CD4-positive, alpha-beta T cell treated with Interferon alpha-2 for 1 hour (primary cell): ENCODE results near the gene ASPG.

ENCODE experiments used
- DNase-seq, 2 donors: peaks; one replicate each; pipeline ENCODE4 v3.0.0-alpha.2; 2020 to 2022

Gene ASPG

DNA sequence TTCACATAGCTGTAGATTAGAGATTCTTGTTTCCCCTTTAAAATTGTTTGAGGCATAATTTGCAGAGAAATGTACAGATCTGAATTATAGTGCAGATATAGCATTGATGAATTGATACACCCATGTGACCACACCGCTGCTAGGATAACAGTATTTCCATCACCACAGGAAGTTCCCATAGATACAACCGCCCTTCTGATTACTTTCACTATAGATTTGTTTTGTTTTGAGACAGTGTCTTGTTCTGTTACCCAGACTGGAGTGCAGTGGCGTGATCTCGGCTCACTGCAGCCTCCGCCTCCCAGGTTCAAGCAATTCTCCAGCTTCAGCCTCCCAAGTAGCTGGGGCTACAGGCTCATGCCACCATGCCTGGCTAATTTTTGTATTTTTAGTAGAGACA lies 8.8 kb upstream of the ASPG start:
- DNase-seq = peak in 1 of 2 donors; percentile 15

DNA sequence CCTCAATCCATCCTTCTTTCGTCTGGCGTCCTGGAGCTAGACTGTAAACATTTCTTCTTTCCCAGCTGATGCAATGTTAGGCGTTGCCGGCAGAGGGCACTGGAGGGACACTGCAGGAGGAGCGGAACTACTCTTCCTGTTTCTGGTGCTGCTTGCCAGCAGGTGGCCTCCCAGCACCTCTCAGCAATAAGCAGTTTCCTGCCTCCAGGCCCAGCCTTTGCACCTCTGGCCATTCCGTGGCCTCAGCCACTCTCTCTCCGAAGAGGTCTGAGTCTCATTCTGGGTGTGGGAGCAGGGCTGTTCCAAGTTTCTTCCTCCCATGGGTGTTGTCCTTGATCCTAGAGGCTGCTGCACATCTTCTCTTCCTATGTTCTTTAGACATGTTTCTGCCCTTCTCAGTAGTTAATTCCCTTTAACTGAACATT lies 7.5 kb upstream of the ASPG start:
- DNase-seq = peak; percentile 83 to 88

DNA sequence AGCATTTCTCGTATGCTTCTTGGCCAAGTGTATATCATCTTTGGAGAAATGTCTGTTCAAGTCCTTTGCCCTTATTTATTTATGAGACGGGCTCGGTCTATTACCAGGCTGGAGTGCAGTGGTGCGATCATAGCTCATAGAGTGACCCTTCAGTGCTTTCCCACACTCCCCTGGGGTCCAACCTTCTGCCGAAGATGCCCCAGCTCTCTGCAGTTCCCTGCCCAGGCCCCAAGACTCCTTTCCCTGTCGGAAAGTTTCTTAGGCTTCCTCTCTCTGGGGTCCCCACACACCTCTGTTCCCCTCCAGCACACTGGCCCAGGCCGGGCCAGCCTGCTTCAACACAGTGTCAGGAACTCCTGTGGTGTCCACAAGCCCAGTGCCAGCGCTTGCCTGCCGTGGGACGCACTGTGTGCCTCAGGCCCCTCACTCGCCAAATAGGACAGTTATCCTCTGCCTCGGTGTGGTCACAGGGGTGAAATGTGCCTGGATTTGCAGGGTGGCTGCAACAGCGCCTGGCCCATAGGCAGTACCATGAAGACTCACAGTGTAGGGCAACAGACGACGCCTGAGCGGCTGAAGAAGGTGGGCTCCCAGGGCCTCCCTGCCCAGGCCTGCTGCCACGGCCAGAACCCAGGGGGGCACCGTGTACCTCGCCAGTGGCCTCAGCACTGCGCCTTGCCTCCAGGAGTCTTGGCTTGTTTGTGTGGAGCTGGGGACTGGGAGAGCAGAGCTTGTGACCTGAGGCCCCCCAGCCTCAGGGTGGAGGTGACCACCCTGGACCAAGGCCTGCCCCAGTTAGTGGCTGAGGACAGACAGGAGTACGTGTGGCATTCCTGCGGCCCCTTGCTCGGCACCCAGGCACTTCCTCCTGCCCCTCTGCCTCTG lies 4.9 kb upstream of the ASPG start:
- no peak for DNase-seq

- no peak for DNase-seq
Measured at GRCh38 chr14:104081261-104081835, 4.2 kb upstream of the ASPG start.

- no peak for DNase-seq
Measured at GRCh38 chr14:104081951-104082464, 3.5 kb upstream of the ASPG start.

DNA sequence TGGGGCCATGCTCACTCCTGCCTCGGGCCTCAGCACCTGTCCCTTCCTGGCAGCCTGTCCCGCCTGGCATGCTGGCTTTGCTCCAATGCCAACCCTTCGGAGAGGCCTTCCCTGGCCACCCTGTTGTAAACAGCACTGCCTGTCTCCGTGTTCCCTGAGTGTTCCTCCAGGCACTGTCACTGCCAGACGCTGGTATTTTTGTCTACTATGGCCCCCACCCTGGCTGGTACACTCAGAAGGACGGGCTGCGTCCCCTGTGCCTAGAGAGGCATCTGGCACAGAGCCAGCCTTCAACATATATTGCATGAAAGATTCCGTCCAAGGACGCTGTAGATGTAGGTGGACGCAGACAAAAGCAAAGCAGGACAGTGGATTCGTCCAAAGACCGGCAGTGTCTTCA lies 2.7 kb upstream of the ASPG start:
- DNase-seq = no peak

- DNase-seq = no peak
Measured at GRCh38 chr14:104084251-104085002, 1.1 kb upstream of the ASPG start.

GRCh38 chr14:104085889-104086201 lies 345 bp downstream of the ASPG start:
- no peak for DNase-seq

DNA sequence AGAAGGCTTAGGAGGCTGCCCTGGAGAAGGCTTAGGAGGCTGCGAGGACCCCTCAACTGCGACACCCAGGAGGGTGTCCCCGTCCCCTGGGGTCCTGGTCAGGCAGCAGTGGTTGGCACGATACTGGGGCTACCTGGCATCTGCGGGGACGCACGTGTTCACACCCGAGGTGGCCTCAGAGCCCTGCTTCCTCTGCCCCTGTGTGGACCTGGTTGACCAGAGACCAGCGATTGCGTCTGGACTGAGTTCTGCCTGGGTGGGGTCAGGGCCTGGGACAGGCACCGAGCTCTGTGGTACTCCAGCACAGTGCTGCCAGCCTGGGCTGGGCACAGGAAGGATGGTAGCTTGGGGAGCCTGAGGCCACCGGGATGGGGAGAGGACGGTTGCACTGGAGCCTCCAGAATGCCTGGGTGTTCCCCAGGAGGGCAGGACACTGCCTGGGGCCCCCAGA lies 735 bp downstream of the ASPG start:
- no peak for DNase-seq

- no peak for DNase-seq
Measured at GRCh38 chr14:104086661-104087461, 1.4 kb downstream of the ASPG start.

DNA sequence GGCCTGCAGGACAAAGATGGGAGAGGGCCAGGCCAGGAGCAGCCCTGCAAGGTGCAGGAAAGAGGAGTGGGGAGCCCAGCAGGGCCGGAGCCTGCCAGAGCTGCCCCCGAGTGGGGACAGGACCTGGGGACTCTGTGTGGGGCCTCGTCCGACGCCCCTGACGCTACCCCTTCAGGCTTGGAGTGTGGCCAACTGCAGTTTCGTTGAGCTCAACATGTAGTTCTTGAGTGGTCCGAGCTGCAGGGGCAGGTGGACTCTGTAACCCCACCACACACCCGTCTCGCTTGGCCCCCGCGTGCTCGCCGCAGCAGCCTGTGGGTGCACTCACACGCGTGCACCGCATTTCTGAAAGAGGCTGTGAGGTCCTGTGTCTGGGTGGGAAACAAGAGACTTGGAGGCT lies 2.0 kb downstream of the ASPG start:
- no peak for DNase-seq

DNA sequence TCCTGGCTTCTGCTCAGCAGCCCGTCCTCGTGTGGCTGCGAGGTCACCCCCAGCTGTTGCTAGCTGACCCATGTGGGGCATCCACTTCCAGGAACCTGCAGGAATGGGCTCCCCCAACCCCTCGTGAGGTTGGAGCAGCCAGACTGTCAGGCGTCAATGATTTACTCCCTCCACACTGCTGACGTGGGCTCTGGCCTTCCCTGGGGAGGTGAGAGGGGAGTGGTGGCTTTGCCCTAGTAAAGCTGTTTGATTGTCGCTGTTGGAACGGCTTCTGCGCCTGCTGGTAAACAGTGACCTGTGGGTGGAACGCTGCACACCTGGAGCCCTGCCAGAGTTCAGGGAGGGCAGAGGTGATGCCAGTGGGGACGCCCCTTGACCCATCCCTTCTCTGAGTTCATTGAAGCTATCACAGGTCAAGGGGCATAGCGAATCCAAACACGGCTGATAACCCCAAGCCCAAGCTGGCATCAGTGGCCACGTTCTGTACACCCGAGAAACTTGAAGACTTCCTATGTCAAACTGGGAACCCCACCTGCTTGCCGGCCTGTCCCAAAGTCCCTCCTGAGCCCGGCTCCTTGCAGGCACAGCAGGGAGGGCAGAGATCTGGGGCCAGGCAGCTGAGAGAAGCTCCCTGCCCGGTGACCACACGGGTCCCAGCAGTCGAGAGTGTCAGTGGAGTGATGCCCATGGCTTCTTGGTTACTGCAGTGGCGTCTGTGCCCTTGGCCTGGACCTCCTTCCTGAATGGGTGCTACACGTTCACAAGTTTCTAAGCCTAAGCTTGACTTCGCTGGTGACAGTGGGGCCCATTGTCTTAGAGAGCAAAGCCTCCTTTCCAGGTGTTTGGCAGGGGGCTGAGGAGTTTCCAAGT lies 2.7 kb downstream of the ASPG start:
- DNase-seq = no peak

DNA sequence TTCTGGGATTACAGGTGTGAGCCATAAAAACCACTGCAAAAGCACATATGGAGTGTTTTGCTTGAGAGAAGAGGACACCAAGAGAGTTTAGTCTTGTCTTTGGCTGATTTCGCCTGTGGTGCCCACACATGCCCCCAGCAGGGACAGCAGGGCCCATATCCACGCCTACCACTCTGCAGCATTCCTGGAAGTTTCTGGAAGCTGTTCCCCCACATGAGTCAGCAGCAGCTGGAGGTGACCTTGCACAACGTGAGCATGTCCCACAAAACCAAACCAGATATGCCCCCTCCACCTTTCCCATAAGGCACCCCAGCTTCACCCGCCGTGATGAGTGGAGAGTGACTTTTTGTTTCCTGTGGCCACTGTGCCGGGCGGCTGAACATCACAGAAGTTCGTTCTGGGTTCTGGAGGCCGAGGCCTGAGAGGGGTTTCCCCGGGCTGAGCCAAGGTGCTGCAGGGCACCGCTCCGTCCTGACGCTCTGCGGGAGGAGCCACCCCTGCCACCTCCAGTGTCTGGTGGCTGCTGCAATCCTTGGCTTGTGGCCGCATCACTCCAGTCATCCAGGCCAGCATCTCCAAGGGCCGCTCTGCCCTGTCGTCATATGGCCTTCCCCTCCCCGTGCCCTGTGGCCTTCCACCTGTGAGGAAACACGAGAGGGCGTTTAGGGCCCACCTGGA lies 4.7 kb downstream of the ASPG start:
- DNase-seq = no peak

DNA sequence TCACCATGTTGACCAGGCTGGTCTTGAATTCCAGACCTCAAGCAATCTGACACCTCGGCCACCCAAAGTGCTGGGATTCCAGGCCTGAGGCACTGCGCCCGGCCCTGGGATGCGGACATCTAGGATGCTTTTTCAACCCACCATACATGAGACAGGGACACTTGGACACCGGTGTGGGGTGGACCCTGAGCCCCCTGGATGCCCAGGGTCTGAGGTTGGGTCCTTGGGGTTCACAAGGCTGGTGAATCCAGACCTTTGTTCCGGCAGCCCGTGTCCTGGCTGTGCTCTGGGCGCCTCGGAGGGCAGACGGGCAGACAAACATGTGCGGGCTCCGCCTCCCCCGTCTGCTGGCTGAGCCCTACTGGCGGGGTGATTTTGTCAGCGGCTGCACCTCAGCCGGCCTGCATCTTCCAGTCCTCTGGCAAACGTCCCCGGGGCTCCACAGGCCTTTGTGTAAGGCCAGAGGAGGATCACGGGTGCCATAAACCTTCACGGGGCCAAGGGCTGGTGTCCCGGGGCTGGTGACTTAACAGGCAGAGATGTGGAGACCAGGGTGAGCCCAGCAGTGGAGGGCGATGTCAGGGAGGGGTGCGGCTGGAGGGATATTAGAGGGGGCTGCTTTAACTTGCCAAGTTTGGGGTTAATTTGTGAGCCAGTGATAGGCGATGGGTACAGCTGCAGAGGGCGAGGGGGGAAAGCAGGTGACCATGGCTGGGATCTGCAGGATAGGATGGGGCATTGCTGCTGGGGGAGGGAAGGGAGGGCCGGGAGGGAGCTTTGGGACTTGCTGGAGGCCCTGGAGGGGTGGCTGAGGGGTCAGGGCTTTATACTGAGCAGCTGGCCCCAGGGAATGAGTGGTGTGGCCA lies 5.8 kb downstream of the ASPG start:
- no peak for DNase-seq

GRCh38 chr14:104091927-104092771 lies 6.6 kb downstream of the ASPG start:
- no peak for DNase-seq

- DNase-seq = no peak
Measured at GRCh38 chr14:104092931-104093365, 7.4 kb downstream of the ASPG start.

- peak in 1 of 2 donors; percentile 21 for DNase-seq
Measured at GRCh38 chr14:104093366-104094055, 8.0 kb downstream of the ASPG start.

GRCh38 chr14:104094056-104094708 lies 8.7 kb downstream of the ASPG start:
- DNase-seq = no peak
